ENCODE results near the gene LPO.

Gene LPO

DNA sequence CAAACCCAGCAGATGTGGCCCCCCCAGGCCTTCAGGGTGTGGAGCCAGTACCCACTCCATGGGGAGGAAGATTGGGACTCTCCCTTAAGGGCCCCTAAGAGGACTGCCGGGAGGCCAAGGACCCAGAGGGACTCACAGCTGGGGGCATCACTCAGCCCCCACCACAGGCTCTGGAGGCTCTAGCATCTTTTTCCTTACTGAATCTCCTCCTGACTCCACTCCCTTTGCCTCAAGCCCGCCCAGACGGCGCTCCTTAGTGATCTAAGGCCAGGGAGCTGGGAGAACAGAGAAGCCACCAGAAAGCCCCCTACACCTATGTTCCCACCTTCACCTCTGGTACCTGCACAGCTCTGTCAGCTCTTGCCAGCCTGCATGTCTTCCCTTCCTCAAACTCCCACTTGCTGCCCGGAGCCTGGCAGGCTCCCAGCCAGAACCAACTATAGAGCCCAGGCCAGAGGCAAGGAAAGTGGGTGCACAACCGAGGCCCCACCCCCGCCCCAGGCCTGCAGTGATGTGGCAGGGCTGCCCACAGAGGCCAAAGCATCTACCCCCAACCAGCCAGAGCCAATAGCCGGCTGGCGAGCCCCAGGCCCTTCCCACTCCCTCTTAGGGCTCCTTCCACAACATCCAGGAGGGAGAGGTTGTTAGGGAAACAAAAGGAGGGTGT is 64.7 kb downstream of the LPO start:
- no peak for DNase-seq (ENCODE audit: low read depth in 2 of 2, low spot score in 1 of 2)

- peak in 1 of 2 donors; percentile 18 for DNase-seq (ENCODE audit: low read depth in 2 of 2, low spot score in 1 of 2)
Observed at GRCh38 chr17:58303971-58304749, 65.8 kb downstream of the LPO start.

DNA sequence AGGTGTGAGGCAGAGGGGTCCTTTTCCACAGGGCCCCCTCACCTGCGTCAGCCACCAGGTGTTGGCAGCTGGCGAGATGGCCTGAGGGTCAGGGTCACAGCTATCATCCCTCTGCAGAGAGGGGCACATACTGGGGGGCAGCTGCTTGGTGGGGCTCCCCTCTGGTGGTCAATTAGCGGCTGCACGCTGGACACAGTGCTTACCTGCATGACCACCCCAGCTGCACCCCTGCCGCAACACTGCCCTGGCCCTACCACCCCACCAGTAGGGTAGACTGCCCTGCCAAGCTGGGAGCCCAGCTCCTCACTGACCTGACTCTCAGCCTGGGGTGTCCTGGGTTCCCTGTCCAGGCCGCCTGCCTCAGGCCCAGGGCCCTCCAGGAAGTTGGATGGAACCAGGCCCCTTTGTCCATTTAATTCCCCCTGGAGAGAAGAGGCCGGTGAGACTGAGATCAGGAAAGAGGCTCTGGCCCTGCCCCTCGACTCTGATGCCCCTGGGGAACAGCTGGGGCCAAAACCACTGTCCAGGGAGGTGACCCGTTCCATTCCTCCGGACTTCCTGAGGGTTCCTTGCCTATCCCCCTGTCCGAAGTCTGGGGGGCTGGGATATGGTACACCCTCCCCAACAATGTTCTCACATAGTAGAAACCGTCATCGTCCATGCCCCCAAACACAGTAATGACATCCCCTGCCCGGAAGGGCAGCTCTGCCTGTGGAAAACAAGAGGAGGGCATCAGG is 66.5 kb downstream of the LPO start:
- DNase-seq (ENCODE audit: low read depth in 2 of 2, low spot score in 1 of 2), result no peak

DNA sequence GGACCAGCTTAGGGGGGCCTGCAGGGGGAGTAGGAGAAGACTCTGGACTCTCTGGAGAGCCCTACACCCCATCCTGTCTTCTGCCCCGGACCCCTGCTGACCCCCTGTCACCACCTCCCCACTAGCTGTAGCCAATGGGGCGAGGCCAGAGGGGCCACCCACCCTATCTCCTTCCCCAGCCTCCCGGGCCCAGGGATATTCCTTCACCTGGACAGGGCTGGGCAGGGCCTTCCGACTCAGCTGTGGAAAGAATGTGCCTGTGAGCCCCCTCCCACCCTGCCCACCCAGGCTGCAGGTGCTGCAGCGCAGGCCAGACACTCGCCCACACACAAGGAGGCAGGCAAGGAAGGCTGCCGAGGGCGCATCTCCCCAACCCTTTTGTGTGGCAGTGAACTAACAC is 67.2 kb downstream of the LPO start:
- DNase-seq (ENCODE audit: low read depth in 2 of 2, low spot score in 1 of 2), result no peak

- no peak for DNase-seq (ENCODE audit: low read depth in 2 of 2, low spot score in 1 of 2)
Observed at GRCh38 chr17:58306131-58306951, 68.0 kb downstream of the LPO start.

DNA sequence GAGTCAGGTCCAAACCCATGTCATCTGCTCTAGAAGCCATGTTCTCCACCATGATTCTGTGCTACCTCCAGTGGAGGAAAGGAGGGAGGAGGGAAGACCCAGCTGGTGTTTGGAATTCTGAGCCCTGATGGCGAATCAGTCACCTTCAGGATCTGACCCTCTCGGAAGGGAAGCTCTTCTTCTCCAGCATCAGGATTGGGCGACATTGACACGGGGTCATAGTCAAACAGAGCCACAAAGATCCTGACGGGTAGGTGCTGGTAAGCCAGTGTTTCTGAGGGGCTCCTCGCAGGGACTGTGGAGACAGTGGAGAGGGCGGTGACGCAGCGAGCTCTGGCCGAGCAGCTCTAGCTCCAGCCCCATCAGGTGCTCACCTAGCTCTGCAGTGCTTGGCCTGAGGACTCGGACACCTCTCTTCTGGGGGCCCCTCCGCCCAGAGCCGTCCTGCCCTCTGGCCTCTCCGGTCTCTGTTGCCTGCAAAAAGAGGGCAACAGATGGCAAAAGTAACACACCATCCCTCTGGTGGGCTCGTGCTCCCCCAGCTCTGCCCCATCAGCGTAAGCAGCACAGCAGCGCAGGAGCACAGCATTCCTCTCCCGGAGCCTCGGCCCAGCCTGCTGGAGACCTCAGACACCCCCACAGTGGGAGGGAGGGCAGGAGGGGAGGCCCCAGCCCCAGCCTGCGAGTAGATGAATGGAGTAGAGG is 69.2 kb downstream of the LPO start:
- DNase-seq (ENCODE audit: low read depth in 2 of 2, low spot score in 1 of 2), result no peak

DNA sequence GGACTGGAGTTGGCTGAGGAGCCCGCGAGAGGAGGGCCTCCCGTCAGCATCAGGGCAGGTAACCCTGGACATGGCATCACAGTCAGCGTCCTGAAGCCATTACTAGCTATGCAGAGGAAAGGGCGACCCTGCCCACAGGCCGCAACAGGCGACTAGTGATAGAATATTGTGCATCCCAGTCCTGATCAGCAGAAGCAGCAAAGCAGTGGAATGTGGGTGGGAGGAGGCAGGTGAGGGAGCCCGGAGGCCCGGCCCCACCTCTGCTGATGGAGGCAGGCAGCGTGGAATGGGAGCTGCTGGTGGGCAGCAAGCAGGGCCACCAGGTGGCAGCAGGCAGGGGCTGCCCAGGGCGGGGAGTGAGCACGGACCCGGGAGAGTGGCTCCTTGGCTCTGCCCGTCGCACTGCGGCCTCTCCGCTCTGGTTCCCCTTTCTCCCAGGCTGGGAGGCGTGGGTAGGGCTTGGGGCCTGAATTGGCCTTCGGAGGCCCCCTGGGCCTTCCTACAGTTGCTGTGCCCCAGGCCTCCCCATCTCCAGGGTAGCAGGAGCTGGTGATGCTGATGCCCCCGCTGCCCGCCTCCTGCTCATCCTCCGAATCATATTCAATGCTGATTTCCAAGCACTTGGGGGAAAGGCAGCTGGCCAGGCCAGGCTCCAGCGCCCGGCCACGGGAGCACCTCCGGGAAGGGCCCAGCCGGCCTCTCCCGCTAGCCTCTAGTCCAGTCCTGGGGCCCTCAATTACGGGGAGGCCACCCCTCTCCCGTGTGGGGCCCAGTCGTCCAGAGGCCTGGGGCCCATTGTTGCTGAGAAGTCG is 70.0 kb downstream of the LPO start:
- DNase-seq (ENCODE audit: low read depth in 2 of 2, low spot score in 1 of 2), result no peak

- no peak for DNase-seq (ENCODE audit: low read depth in 2 of 2, low spot score in 1 of 2)
Observed at GRCh38 chr17:58308985-58309917, 70.9 kb downstream of the LPO start.

DNA sequence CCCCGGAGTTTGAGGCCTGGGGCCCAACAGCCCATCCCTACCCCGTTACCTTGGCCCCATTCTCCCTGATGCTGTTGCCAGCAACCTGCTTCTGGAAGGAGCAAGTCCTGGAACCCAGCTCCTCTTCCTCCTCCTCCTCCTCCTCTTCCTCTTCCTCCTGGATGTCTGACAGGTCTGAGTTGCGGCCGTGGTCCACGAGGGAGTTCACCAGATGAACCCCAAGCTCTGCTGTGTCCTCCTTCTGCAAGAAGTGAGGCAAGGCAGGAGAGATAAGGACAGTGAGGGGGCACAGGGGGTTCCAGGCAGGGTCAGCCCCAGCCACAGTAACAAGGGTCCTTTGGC is 71.5 kb downstream of the LPO start:
- no peak for DNase-seq (ENCODE audit: low read depth in 2 of 2, low spot score in 1 of 2)

- DNase-seq (ENCODE audit: low read depth in 2 of 2, low spot score in 1 of 2), result no peak
Observed at GRCh38 chr17:58310511-58311428, 72.4 kb downstream of the LPO start.

DNA sequence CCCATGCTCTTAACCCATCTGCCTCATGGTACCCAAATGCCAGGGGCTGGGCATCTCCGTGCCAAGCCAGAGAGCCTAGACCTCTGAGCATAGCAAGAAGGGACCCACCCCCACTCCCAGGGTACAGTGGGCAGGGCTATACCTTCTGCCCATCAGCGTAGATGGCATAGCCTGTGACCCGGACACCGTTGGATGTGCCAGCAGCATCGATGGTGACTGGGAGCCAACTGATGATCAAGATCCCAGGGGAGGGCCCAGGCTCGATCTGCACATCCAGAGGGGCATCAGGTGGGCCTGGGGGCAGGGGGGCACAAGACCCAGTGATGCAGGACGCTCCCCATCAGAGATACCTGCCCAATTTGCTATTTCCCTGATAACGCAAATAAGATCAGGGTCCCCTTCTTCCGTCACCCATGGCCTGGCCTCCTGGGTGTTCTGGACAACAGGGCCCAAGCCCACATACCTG is 73.1 kb downstream of the LPO start:
- DNase-seq (ENCODE audit: low read depth in 2 of 2, low spot score in 1 of 2), result no peak

DNA sequence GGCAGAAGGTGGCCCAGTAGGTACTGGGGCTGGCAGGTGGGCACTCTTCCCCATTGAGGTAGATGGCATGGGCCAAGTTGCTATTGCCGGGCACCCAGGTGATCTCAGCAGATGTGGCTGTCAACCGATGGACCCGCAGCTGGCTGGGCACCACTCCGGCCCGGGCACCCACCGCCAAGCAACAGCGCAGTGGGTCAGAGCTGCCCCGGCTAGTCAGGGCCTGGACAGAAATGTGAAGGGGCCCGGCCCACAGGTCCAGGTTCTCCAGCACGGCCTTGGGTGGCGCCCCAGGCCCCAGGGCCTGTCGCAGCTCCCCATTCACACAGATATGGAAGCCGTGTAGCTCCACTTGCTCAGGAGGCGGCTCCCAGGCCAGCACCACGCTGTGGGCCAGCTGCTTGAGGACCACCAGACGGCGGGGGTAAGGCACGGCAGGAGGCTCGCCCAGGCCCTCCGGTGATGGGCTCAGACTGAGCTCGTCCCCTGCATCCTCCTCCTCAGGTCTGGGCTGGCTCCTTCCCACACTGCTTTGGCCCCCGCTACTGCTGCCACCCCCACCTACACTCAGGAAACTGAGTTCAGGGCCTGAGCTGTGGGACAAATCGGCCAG is 73.7 kb downstream of the LPO start:
- DNase-seq (ENCODE audit: low read depth in 2 of 2, low spot score in 1 of 2), result no peak

DNA sequence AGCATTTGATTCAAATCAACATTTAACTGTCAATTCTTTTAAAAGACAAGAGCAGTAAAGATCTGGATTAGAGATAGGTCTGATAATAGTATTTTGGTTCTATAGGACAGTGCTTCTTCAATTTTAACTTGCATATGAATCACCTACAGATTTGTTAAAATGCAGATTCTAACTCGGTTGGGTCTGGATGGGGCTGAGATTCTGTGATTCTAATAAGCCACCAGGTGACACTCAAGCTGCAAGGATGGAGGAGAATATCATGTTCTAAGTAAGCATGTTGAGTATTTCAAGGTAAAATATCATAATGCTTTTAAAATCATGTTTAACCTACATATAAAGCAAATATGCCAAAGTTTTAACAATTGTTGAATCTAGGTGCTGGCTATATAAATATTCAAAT is 74.4 kb downstream of the LPO start:
- no peak for DNase-seq (ENCODE audit: low read depth in 2 of 2, low spot score in 1 of 2)

GRCh38 chr17:58313815-58314705 is 75.7 kb downstream of the LPO start:
- no peak for DNase-seq (ENCODE audit: low read depth in 2 of 2, low spot score in 1 of 2)

GRCh38 chr17:58314706-58315015 is 76.3 kb downstream of the LPO start:
- DNase-seq (ENCODE audit: low read depth in 2 of 2, low spot score in 1 of 2), result no peak

DNA sequence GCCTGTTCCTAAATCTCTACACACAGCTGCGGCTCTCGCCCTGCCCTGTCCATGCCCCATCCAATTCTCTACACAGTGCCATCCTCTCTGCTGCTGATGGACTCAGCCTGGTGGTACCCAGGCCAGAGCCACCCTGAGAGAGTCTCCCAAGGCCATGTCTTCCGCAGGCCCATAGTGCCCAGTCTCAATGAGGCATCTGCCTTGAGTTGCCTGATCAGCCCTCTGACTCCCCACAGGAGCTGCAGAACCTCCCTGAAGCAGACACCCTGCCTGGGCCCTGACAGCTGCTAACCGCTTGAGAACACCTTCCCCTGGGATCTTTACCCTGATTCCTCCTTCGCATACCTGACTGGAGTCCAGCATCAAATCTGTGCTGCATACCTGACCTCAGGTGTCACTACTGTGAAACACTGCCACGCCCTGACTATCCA is 76.9 kb downstream of the LPO start:
- DNase-seq (ENCODE audit: low read depth in 2 of 2, low spot score in 1 of 2), result no peak
